Stimulated activated CD4-positive, alpha-beta T cell treated with anti-CD3 and anti-CD28 coated beads, Interleukin-12 subunit alpha, Interleukin-12 subunit beta, amount 100 ng/mL, for 4 hours (primary cell): Measurements from ENCODE around the gene BIN2.
"Not testable (repeated sequence)": the region's sequence is repeated elsewhere in the genome, so short reads cannot be mapped to it uniquely, and the experiment has no call there.

ENCODE experiments used
- DNase-seq: peaks from one replicate; pipeline ENCODE4 v3.0.0-alpha.2; 2020

BIN2 gene

GRCh38 chr12:51343201-51343600 lies 19.2 kb upstream of the BIN2 start:
- no peak for DNase-seq

GRCh38 chr12:51342416-51342815 lies 18.4 kb upstream of the BIN2 start:
- DNase-seq, result no peak

GRCh38 chr12:51341251-51342007 lies 17.5 kb upstream of the BIN2 start:
- DNase-seq, result peak; percentile 61

- DNase-seq, result no peak
These were observed 15.8 kb upstream of the BIN2 start for GRCh38 chr12:51339750-51340149.

DNA sequence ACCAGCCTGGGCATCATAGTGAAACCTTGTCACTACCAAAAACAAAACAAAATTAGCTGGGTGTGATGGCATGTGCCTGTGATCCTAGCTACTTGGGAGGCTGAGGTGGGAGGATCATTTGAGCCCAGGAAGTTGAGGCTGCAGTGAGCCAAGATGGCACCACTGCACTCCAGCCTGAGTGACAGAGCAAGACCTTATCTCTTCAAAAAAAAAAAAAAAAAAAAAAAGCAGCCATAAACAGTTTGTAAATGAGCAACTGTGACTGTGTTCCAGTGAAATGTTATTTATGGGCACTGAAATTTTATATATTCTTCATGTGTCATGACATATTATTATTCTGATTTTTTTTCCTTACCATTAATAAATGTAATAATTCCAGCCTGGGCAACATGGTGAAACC lies 13.4 kb upstream of the BIN2 start:
- not testable (repeated sequence) for DNase-seq

GRCh38 chr12:51335931-51336330 lies 12.0 kb upstream of the BIN2 start:
- DNase-seq, result no peak

DNA sequence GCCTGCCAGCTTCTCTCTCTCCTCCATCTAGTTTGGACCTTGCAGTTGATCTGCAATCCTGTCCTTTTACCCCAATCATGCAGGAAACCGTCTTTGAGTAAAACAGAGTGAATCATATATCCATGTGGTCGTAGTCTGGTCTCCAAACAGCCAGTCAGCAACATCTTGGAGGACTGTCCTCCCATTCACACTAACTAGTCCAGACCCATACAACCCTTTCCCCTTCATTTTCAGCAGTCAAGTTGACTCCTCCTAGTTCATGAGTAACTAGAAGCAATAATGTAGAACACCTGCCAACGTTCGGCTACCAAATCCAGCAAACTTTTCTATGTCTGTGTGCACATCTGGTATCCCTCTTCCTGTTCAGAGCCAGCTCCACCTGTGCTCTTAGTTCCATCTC lies 10.8 kb upstream of the BIN2 start:
- DNase-seq, result no peak

DNA sequence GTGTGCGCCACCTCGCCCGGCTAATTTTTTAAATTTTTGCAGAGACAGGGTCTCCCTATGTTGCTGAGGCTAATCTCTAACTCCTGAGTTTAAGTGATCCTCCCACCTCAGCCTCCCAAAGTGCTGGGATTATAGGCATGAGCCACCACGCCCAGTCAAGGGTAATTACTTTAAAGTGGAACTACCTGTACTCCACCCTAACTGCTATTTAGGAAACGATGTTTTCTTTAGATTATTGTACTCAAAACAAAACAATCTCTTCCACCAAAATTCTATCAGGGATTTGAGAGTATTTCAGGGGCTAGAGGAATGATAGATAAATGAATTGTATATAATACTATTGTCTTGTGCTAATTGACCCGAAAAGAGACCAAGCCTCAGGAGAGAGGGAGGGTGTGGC lies 9.6 kb upstream of the BIN2 start:
- no peak for DNase-seq

- DNase-seq, result no peak
These were observed 6.2 kb upstream of the BIN2 start for GRCh38 chr12:51330186-51330585.

GRCh38 chr12:51329742-51330141 lies 5.8 kb upstream of the BIN2 start:
- no peak for DNase-seq

GRCh38 chr12:51328587-51328986 lies 4.6 kb upstream of the BIN2 start:
- DNase-seq, result no peak

- DNase-seq, result no peak
These were observed 2.9 kb upstream of the BIN2 start for GRCh38 chr12:51326698-51327439.

- DNase-seq, result no peak
These were observed 979 bp upstream of the BIN2 start for GRCh38 chr12:51324953-51325352.

- DNase-seq, result peak; percentile 28
These were observed 535 bp downstream of the BIN2 start for GRCh38 chr12:51323317-51323960.

DNA sequence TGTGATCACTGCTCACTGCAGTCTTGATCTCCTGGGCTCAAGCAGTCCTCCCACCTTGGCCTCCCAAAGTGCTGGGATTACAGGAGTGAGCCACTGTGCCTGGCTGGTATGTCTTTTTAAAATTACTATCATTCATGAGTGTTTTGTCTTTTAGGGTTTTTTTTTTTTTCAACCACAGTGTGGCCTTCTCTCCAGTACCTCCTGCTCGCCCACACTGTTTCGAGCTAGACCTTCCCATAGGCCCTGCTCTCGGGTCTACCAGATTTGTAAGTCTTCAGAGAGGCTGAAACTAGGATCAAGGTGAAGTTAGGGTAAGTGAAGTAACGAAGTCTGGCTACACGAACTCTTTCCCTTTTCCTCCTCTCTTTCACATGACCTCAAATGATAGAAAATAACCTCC lies 1.5 kb downstream of the BIN2 start:
- no peak for DNase-seq

DNA sequence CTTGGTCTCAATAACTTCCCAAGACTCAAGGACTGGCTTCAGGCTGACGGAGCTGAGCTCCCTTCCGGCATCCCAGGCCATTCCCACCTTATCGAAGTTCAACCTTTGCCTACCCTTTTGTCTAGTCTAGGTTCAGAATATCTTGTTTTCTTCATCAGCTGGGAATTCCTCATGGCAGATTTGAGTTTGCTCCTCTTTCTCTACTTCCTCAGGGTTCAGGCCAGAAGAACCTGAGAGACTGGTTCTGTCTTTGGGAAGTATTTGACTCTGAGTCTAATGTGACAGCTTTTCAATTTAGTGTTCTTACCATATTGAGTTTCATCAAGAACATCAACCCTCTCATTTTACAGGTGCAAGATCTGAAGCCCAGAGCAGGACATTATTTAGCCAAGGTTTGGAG lies 2.1 kb downstream of the BIN2 start:
- no peak for DNase-seq

- no peak for DNase-seq
These were observed 3.2 kb downstream of the BIN2 start for GRCh38 chr12:51320695-51321320.

DNA sequence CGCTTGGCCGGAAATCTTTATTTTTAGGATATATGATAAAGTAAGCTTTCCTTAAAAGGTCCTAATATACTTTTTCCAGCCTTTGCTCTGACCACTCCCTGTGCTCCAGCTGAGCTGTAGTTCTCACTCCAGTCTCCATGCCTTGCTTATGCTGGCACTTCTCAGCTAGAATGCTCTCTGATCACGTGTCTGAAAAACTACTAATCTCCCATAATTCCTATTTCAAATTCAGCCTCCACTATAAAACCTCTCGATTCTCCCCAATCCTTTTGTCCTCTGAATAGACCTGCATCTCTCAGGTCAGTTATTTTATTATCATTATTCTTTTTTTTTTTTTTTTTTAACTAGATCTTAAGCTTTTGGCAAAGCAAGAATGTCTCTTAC lies 3.7 kb downstream of the BIN2 start:
- no peak for DNase-seq

DNA sequence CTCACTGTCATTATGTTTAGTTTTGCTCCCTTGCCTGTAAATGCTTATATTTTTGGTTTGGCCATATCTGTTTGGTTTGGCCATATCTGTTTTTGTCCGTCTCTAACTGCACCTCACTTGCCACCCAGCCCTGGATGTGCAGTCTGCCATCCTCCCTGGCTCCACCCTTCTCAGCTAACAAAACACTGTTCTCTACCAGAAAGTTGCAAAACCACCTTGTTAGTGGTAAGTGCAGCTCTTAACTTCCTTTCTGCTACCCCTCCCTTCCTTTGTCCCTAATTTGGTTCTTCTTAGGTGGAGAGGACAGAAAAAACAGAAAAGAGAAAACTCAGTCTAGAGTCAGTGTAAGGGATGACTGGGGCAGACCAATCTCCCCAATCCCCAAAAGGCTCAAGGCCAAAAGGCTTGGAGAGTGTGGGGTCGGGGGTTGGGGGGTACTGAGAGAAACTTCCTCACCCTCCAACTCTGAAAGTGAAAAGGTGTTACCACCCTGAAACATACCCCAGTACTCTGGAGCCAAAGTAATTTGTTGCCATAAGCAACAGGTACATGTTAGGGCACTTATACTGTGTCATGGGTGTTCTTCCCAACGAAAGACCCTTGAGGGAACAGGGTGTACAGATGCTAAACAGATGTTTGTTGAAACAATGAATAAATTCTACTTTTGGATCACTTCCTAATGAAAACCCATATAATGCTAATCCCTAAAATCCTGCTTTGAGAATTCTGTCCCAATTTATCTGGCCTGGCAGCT lies 5.0 kb downstream of the BIN2 start:
- no peak for DNase-seq

DNA sequence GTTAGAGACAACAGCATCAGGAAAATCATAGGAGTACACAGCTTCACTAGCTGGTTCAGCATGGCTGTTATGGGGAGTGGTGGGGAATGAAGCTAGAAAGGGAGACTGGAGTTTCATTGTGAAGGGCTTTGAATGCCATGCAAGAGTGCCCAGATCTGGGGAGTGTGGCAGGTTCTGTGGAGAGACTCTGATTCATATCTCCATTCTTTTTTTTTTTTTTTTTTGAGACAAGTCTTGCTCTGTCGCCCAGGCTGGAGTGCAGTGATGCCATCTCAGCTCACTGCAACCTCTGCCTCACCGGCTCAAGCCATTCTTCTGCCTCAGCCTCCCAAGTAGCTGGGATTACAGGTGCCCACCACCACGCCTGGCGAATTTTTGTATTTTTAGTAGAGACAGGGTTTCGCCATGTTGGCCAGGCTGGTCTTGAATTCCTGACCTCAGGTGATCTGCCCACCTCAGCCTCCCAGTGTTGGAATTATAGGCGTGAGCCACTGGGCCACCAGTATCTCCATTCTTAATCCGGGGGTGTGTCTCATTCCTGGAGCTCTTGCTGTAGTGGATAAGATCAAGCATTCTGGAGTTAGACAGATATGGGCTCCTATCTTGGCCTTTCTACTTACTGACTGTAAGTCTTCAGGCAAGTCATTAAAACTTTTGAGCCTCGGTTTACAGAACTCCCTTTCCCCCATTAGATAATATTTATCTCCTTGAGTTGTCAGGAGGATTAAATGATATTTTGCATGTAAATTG lies 5.7 kb downstream of the BIN2 start:
- not testable (repeated sequence) for DNase-seq

DNA sequence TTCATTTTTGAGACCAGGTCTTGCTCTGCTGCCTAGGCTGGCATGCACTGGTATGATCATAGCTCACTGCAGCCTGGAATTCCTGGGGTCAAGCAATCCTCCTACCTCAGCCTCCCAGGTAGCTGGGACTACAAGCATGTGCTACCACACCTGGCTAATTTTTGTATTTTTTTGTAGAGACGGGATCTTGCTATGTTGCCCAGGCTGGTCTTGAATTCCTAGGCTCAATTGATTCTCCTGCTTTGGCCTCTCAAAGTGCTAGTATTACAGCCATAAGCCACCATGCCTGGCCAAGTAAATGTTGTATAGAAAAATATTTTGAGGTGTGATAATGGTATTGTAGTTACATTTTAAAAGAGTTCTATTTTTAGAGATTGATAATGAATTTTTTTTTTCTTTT lies 12.6 kb downstream of the BIN2 start:
- no peak for DNase-seq
